CD4-positive, alpha-beta T cell (primary cell): ENCODE measurements around the gene RBM4B. TPM values are rescaled to one million over a fixed set of nuclear protein-coding genes. Genes with fewer than 3 reads are reported as not detected.
A peak's percentile ranks its signal among the peaks of the same experiment; 100 is the strongest.

Experiments
- ATAC-seq: fragments of 200-7000 bp; cut with Tn5 transposase; one replicate; pipeline ENCODE4 v1.10.0; 2022; ENCODE audit warnings: mild to moderate bottlenecking; ENCODE audit not compliant: poor library complexity
- CTCF ChIA-PET: fragments of 350-600 bp; sonication (Branson Sonifier 250); formaldehyde crosslinking; loops from one replicate; lab custom pipeline; 2021; ENCODE audit warnings: antibody characterized with exemption, inconsistent platforms; lab: Charles Lee
- POLR2A ChIA-PET: fragments of 350-600 bp; sonication (Branson Sonifier 250); formaldehyde crosslinking; loops from one replicate; lab custom pipeline; 2021; ENCODE audit warnings: antibody characterized with exemption, inconsistent platforms; lab: Charles Lee
- DNase-seq, 14 experiments: peaks; one replicate each; pipeline ENCODE4 v3.0.0-alpha.2; 2013 to 2020; ENCODE audit warnings: mixed read lengths in 2 of 14
- H3K27ac ChIP-seq, 2 donors: one replicate each; pipeline versions ENCODE4 v1.5.1 to v1.7.0; 2013; ENCODE audit warnings: low read length in 2 of 2, low read depth in 1 of 2, mild to moderate bottlenecking in 1 of 2
- H3K27me3 ChIP-seq, 2 experiments: 1 replicate in 1 of 2; 2 replicates in 1 of 2; pipeline versions ENCODE4 v1.6.1 to v1.7.0; 2013; ENCODE audit warnings: low read length in 2 of 2, control low read depth in 1 of 2, mild to moderate bottlenecking in 1 of 2, moderate library complexity in 1 of 2; ENCODE audit not compliant: insufficient read depth in 2 of 2, control insufficient read depth in 1 of 2
- H3K36me3 ChIP-seq: one replicate; pipeline ENCODE4 v1.6.1; 2013; ENCODE audit warnings: low read length, control low read depth; ENCODE audit not compliant: insufficient read depth
- H3K4me1 ChIP-seq: one replicate; pipeline ENCODE4 v1.6.1; 2013; ENCODE audit warnings: low read length, control low read depth; ENCODE audit not compliant: insufficient read depth
- H3K4me3 ChIP-seq: one replicate; pipeline ENCODE4 v1.5.1; 2013; ENCODE audit warnings: mild to moderate bottlenecking, low read length, moderate library complexity
- H3K9me3 ChIP-seq, 2 experiments: 1 replicate in 1 of 2; 2 replicates in 1 of 2; pipeline versions ENCODE4 v1.6.1 to v1.7.0; 2013; ENCODE audit warnings: low read length in 2 of 2, mild to moderate bottlenecking in 2 of 2, control low read depth in 1 of 2, moderate library complexity in 1 of 2; ENCODE audit not compliant: control insufficient read depth in 1 of 2, insufficient read depth in 1 of 2
- H3K27ac Mint-ChIP-seq: one replicate; pipeline ENCODE4 v1.8.0; 2020; ENCODE audit warnings: mixed read lengths
- H3K27me3 Mint-ChIP-seq: one replicate; pipeline ENCODE4 v1.8.0; 2021; ENCODE audit warnings: mixed read lengths
- H3K36me3 Mint-ChIP-seq: one replicate; pipeline ENCODE4 v1.8.0; 2021; ENCODE audit warnings: low read depth, mixed read lengths
- H3K4me1 Mint-ChIP-seq: one replicate; pipeline ENCODE4 v1.8.0; 2021; ENCODE audit warnings: low read depth, mixed read lengths
- H3K4me3 Mint-ChIP-seq: one replicate; pipeline ENCODE4 v1.8.0; 2020; ENCODE audit warnings: mild to moderate bottlenecking, mixed read lengths
- H3K9me3 Mint-ChIP-seq: one replicate; pipeline ENCODE4 v1.8.0; 2020; ENCODE audit warnings: mixed read lengths
- intact Hi-C, 2 experiments: fragments of 100-400 bp; cut with DNase I in 1 of 2; cut with micrococcal nuclease in 1 of 2; formaldehyde crosslinking; loops; one replicate each; pipeline versions ENCODE4 v1.15.1 to v1.9.0; 2023 to 2025; cut with DNase I, micrococcal nuclease
- total RNA-seq, 174 experiments: library from RNA in 2 of 174; stranded (reverse) in 2 of 174; gene quantifications; one replicate each; pipeline ENCODE4 v1.2.3 and lab custom pipeline; 2021 to 2026
- TF ChIP-seq, protein P1 (sequence below): fragments of 200-600 bp; IDR thresholded peaks from one replicate; pipeline ENCODE4 v1.8.0; 2022; ENCODE audit warnings: antibody characterized with exemption, mild to moderate bottlenecking

RBM4B gene
- total RNA-seq, 2 experiments from 2014 or later = 3.8 to 5.1 TPM

DNA sequence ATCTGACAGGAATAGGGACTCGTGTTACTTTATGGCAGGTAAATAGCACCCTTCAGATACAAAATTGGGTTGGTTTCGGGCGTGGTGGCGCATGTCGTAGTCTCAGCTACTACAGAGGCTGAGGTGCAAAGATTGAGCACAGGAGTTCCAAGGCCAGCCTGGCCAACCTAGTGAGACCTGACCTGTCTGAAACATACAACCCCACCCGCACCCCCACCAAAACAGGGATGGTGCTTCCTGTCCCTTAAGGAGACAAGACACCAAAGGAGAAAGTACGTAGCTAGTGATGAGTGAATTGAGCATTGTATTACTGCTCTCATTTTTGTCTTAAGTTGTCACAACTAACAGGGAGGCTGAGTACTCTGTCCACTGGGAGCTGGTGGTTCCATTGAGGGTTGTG lies 25.0 kb downstream of the RBM4B start:
- intact Hi-C loops = no loop called here
- Mint-ChIP-seq H3K9me3 (no peaks in the 10 kb centered on the region), H3K27ac (peak overlapping the region; percentile 53), H3K27me3 (no peaks in the 10 kb centered on the region), H3K36me3 (peaks cover 83% of the 10 kb centered on the region), H3K4me1 (peaks cover 49% of the 10 kb centered on the region), H3K4me3 (peak overlapping the region; percentile 34)
- H3K36me3 ChIP-seq = peaks cover 60% of the 10 kb centered on the region
- H3K9me3 ChIP-seq = no peaks in the 10 kb centered on the region
- POLR2A ChIA-PET = interaction anchor here (1.4 to 5.5 kb wide), 3 partner anchors 13 to 36 kb away, joined by 5 to 32 read pairs (median 8); partner anchors contain the start of genes RBM14 and RBM4
- H3K27ac ChIP-seq = no peak overlapping the region
- H3K4me1 ChIP-seq = peaks cover 28% of the 10 kb centered on the region
- no peak overlapping the region for H3K4me3 ChIP-seq
- CTCF ChIA-PET = no interaction called here
- peak; percentile 7 for ATAC-seq
- DNase-seq = no peak
- H3K27me3 ChIP-seq = no peaks in the 10 kb centered on the region
- TF ChIP-seq, protein P1, sequence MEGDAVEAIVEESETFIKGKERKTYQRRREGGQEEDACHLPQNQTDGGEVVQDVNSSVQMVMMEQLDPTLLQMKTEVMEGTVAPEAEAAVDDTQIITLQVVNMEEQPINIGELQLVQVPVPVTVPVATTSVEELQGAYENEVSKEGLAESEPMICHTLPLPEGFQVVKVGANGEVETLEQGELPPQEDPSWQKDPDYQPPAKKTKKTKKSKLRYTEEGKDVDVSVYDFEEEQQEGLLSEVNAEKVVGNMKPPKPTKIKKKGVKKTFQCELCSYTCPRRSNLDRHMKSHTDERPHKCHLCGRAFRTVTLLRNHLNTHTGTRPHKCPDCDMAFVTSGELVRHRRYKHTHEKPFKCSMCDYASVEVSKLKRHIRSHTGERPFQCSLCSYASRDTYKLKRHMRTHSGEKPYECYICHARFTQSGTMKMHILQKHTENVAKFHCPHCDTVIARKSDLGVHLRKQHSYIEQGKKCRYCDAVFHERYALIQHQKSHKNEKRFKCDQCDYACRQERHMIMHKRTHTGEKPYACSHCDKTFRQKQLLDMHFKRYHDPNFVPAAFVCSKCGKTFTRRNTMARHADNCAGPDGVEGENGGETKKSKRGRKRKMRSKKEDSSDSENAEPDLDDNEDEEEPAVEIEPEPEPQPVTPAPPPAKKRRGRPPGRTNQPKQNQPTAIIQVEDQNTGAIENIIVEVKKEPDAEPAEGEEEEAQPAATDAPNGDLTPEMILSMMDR = no peak

DNA sequence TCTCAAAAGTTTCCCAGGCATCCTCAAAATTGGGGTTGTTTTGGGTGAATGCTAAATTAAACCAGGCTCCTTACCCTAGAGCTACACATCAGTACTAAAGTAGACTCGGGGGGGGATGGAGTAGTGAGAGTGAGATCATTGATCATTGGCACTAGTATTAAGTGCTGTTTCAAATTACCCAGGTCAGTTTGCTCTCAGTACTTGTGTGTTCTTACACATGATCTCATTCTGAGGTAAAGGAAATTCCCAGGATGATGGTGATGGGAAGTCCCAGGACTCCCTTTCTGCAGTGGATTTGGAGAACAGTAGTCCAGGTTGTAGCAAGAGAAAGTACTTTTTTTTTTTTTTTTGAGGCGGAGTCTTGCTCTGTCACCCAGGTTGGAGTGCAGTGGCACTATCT lies 26.7 kb downstream of the RBM4B start:
- TF ChIP-seq, protein P1 = no peak
- H3K27me3 ChIP-seq = no peaks in the 10 kb centered on the region
- intact Hi-C loops = no loop called here
- no peaks in the 10 kb centered on the region for H3K9me3 ChIP-seq
- ChIA-PET CTCF (no interaction called here), POLR2A (interaction anchor here (1.2 to 5.5 kb wide), 3 partner anchors 12 to 34 kb away, joined by 3 to 32 read pairs (median 11); partner anchors contain the start of genes RBM14, RBM4 and RBM4B)
- Mint-ChIP-seq H3K4me3 (no peak overlapping the region), H3K9me3 (no peaks in the 10 kb centered on the region), H3K4me1 (peaks cover 65% of the 10 kb centered on the region), H3K36me3 (peaks cover 85% of the 10 kb centered on the region), H3K27ac (peak overlapping the region; percentile 64), H3K27me3 (no peaks in the 10 kb centered on the region)
- no peak overlapping the region for H3K27ac ChIP-seq
- peaks cover 38% of the 10 kb centered on the region for H3K4me1 ChIP-seq
- peaks cover 67% of the 10 kb centered on the region for H3K36me3 ChIP-seq
- ATAC-seq (no peak), DNase-seq (peak in 2 of 14 experiments; percentile 35 to 49)
- H3K4me3 ChIP-seq = no peak overlapping the region

DNA sequence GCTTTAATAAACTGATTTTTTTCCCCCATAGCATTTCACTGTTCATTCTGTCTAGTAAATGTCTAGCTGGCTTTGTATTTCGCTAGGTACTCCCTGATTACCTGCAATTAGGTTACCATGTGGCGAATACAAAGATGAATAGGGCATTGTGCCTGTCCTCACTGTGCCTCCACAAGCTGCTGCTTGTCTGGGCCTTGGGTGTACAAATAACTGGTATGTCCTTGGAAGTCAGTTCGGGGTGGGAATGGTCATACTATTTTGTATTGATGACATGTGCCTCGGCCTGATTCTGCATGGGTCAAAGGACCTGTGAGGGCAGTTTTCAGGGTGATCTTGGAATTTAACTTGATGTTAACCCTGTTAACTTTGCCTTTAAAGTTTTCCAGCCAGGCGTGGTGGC lies 27.8 kb downstream of the RBM4B start:
- peaks cover 71% of the 10 kb centered on the region for H3K4me1 Mint-ChIP-seq
- TF ChIP-seq, protein P1 = no peak
- Histone ChIP-seq H3K4me1 (peaks cover 46% of the 10 kb centered on the region), H3K4me3 (no peak overlapping the region), H3K27me3 (no peaks in the 10 kb centered on the region), H3K36me3 (peaks cover 75% of the 10 kb centered on the region), H3K27ac (no peak overlapping the region), H3K9me3 (no peaks in the 10 kb centered on the region)
- DNase-seq (no peak), ATAC-seq (no peak)
- no peak overlapping the region for H3K27ac Mint-ChIP-seq
- CTCF ChIA-PET = interaction anchor here (0.6 to 2.0 kb wide), 4 partner anchors 14 to 241 kb away, joined by 3 to 5 read pairs (median 3); partner anchors contain the start of genes CCDC87, CCS and MRPL11
- no peaks in the 10 kb centered on the region for H3K9me3 Mint-ChIP-seq
- POLR2A ChIA-PET = interaction anchor here (0.6 to 3.6 kb wide), 6 partner anchors 10 to 1506 kb away, joined by 3 to 15 read pairs (median 6); partner anchors contain the start of genes RBM14, RBM4 and RBM4B
- no peak overlapping the region for H3K4me3 Mint-ChIP-seq
- peaks cover 88% of the 10 kb centered on the region for H3K36me3 Mint-ChIP-seq
- intact Hi-C loops = no loop called here
- H3K27me3 Mint-ChIP-seq = no peaks in the 10 kb centered on the region
